ENCODE measurements around the gene PLIN5.

PLIN5 gene

DNA sequence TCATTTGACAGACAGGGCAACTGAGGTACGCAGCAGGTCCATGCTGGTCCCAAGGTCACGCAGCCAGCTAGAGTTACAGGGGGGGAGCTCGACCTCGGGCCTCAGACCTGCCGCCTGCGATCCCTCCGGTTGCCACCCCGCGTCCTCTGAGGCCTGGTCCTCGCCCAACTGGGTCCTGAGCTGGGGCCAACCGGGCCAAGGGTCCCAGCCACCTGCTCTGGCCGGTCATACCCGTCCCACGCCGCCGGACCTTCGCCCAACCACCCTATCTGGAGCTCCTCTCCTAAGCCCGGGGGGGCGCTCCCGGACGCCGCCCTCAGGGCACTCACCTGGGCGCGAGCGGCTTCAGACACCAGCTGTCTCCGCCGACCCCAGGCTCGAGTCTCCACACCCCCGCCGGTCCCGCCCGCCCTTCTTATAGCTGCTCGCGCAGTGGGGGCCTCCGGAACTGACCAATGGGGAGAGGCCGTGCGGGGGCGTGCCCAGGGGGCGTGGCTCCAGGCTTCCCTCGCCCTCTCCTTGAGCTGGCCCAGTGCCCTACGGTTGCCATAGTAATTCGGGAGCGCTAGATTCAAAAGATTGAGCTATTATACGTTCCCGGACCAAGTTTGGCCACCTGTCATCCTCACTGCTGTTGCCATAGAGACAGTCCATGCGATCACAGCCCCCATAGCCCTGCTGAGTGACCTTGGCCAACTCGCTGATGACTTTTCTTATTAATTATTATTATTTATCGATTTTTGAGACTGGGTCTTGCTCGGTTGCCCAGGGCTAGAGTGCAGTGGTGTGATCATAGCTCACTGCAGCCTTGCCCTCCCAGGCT lies at the start of gene PLIN5:
Gene PLIN5 (minus strand): TSS at position 389 of the 823 bp plus-strand sequence. CDS start 1,150 bp downstream, outside the sequence.
- DNase-seq, result peak; percentile 58

DNA sequence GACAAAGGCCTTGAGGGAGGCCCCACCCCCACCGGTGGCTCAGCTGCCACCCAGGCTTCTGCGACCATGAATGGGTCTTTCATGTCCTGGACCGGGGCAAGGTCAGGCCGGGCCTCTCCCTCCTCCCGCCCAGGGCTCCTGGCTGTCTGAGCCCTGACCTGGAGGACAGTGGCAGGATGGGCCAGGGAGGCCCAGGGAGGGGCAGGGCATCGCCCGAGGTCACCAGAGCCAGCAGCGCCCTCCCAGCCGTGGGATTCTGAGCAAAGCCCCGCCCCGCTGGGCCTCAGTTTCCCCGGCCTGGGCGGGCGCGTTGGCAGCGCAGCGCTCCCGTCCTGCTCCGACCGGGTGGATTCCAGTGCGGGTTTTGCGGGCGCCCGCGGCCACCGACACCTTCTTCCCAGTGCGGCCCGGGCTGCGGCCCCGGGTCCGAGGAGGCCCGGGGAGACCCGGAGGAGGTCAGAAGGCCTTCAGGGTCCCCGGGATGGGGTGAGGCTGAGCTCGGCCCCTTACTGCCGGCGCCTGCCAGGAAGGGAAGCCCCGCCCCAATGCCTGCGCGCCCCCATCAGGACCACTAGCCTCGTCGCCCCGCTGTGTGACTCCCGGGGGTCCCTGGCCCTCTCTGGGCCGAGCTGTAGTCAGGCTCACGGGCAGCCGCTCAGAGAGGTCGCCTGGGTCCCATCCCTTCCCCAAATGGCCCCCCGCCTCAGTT lies 49.1 kb upstream of the PLIN5 start:
- DNase-seq, result no peak

- no peak for DNase-seq
Observed at GRCh38 chr19:4582980-4583842, 48.2 kb upstream of the PLIN5 start.

DNA sequence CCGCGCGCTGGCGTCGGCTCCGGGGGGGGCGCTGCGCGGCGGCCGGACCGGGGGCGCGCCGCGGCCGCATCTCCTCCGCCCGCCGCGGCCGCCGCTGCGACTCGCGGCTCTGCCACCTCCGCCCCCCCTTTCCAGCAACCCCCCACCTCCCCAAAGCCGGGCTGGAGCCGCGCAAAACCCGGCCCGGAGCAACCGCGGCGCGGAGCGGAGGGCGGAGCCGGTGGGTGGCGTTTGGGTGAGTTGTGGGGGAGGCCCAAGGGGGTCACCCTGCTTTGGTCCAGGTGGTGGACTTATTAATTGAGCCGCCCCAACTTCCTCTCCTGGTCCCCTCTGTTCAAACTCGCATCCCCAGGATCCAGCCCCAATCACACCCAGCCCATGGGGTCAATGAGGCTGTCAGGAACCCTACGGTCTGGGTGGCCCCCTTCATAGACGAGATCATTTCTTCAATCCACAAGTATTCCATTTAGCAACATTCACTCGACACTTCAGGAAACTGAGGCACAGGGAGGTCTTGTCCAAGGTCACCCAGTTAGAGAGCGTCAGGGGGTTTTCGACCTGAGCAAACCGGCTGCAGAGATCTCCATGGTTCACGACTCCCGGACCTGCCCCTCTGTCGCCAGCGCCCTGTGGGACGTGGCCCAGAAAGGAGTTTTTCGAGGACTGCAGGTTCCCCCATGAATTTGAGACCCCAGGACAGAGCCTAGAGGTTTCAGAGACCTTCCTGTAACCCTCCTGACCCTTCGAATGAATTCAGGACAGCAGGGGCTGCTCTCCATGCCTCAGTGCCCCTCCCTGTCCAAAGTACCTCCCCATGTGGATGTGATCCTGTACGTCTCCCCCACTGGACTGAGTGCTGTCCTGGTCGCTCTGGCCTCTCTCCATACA lies 46.9 kb upstream of the PLIN5 start:
- DNase-seq, result no peak

DNA sequence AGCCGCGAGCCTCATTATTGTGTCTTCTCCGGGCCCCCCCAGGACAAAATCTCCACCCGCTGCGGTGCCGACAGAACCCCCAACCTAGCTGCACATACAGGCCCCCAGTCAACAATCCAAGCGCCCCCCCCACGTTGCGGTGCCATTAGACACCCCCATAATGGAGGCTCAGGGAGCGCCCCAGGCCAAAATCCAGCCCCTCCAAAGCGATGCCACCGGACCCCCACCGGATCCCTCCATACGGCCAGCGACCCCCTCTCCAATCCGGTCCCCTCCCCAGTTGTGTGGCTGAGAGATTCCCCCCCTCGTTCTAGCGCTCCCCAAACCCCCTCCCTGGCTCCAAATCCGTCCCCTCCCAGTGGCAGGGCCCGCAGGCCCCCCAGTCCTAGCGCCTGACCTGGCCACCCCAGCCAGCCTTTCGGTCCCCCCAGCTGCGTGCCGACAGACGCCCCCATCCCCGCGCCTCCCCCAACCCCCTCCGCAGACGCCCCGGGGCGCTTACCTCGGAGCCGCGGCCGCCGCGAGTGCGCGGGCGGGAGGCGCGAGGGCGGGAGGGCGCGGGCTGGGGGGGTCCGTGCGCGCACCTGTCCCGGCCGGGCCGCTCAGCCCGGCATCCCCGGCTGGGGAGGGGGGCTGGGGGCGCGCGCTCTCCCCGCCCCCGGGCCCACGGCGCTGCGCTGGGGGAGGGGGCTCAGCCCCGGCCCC lies 46.1 kb upstream of the PLIN5 start:
- DNase-seq, result no peak

- DNase-seq, result no peak
Observed at GRCh38 chr19:4580021-4580901, 45.2 kb upstream of the PLIN5 start.

DNA sequence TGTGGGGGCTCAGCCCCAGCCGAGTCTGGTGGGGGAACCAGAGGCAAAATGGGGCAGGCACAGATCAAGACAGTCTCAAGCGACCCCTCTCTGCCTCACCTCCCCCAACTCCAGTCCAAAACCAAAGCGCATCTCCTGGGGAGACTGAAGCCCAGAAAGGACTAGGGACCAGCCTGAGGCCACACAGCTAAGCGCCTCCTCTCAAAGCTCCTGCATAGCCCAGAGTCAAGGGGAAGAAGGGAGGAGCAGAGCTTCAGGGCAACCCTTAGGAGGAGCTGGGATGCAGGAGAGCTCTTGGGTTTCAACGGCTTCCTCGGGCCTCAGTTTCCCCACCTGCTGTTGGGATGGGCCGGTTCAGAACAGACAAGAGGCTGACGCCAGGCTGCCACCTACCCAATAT lies 44.4 kb upstream of the PLIN5 start:
- DNase-seq, result no peak

DNA sequence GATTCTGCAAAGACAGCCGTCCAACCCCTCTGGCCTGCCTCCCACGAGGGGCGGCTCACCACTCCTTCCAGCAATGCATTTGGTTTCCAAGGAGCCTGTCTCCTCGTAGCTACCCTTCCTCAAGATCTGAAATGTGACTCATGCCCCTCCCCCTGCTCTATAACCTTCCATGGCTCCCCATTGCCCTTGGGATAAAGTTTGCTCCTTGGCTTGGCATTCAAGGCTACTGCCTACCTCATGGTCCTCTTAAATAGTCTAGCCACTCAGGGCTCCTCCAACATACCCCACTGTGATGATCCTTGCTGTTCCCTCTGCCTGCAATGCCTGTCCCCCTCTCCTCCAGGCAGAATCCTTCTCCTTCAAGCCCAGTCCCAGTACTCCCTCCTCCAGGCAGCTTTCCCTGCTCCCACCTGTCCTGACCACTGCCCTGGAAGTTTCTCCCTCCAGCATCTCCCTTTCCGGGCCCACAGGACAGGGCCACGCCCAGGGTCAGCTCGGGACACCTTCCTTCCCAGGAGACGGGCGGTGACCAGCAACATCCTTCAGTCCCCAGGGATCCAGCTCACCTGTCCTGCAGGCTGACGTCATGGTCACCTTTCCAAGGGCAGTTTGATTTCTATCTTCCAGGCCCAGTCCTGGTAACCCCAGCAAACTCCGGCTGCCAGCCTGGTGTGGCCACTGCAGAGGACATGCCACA lies 43.7 kb upstream of the PLIN5 start:
- DNase-seq, result no peak

GRCh38 chr19:4577020-4577782 lies 42.2 kb upstream of the PLIN5 start:
- DNase-seq, result no peak

- peak; percentile 62 for DNase-seq
Observed at GRCh38 chr19:4576016-4576933, 41.3 kb upstream of the PLIN5 start.

- no peak for DNase-seq
Observed at GRCh38 chr19:4575267-4576015, 40.4 kb upstream of the PLIN5 start.

- DNase-seq, result no peak
Observed at GRCh38 chr19:4573682-4574081, 38.7 kb upstream of the PLIN5 start.

DNA sequence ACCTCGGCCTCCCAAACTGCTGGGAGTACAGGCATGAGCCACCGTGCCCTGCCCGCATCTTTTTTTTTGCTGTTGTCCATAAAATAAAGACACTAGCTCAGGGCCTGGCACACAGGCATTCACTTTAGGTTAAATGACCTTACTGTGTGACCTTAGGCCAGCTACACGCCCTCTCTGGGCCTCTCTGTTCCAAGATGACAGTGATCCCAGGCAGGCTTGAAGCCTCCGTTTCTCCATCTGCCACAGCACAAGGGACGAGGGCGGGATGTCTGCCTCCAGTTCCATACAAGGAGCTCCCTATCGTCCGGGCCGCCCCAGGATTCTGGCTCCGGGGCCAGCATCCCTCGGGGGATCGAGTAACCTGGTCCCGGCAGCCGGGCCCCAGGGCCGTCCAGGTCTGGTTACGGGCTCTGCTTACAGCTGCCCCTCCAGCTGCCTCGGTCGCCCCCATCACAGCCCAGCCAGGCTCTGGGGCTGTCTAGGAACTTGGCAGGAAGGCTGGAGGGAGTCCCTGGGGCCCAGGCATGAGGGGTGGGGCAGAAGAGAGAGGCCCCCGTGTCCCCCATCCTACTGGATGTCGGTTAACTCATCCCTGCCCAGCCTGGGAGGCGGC lies 36.4 kb upstream of the PLIN5 start:
- DNase-seq, result no peak

GRCh38 chr19:4570916-4571304 lies 35.9 kb upstream of the PLIN5 start:
- no peak for DNase-seq

- DNase-seq, result no peak
Observed at GRCh38 chr19:4570402-4570801, 35.4 kb upstream of the PLIN5 start.

GRCh38 chr19:4568886-4569285 lies 33.9 kb upstream of the PLIN5 start:
- DNase-seq, result peak; percentile 59

DNA sequence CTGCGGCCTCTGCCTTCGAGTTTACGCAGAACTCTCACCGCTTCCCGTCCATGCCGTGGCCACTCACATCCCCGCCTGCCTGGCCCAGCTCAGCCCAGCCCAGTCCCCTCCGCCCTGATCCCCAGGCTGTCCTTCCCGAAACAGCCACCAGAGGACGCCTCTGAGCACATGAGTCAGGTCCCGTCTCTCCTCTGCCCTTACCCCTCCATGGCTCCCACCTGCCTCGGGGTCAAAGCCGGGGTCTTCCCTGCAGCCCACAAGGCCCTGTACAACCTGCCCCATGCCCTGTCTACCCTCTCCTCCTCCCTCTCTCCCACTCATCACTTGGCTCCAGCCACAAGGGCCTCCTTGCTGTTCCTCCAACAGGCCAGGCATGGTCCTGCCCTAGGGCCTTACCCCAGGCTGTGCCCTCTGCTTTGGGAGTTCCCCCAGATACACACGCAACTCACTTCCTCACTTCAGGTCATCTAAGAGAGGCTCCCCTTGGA lies 32.6 kb upstream of the PLIN5 start:
- DNase-seq, result peak; percentile 73

Measured in inflammatory macrophage treated with lipopolysaccharide for 4 hours (primary cell).